MM.1S (cell line): Measurements from ENCODE around the gene UGT1A10.

ENCODE experiments used
- EZH2 ChIP-seq: fragments of 300-600 bp; sonication (generic); optimal IDR thresholded peaks from 2 replicates; pipeline ENCODE3; 2017; ENCODE audit warnings: low read depth, mild to moderate bottlenecking, antibody characterized with exemption, low read length, mixed read lengths
- TF ChIP-seq, protein P1 (sequence below): fragments of 300-600 bp; sonication (generic); IDR thresholded peaks from 2 replicates; pipeline ENCODE4 v1.5.1; 2016; ENCODE audit warnings: antibody characterized with exemption, low read length, mixed read lengths

GRCh38 chr2:233700028-233700635 lies 63.9 kb downstream of the UGT1A10 start:
- TF ChIP-seq, protein P1, sequence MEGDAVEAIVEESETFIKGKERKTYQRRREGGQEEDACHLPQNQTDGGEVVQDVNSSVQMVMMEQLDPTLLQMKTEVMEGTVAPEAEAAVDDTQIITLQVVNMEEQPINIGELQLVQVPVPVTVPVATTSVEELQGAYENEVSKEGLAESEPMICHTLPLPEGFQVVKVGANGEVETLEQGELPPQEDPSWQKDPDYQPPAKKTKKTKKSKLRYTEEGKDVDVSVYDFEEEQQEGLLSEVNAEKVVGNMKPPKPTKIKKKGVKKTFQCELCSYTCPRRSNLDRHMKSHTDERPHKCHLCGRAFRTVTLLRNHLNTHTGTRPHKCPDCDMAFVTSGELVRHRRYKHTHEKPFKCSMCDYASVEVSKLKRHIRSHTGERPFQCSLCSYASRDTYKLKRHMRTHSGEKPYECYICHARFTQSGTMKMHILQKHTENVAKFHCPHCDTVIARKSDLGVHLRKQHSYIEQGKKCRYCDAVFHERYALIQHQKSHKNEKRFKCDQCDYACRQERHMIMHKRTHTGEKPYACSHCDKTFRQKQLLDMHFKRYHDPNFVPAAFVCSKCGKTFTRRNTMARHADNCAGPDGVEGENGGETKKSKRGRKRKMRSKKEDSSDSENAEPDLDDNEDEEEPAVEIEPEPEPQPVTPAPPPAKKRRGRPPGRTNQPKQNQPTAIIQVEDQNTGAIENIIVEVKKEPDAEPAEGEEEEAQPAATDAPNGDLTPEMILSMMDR: no peak
- TF ChIP-seq EZH2: no peak
